Uterus (tissue), 2 donors: ENCODE results near the gene MAMLD1.

Experiments
- CTCF ChIP-seq, 4 experiments: fragments of 200-600 bp in 2 of 4; fragments of 450-650 bp in 2 of 4; sonication (generic) in 2 of 4; IDR thresholded peaks; one replicate each; pipeline ENCODE4 v1.5.1; 2016 to 2019; ENCODE audit warnings: antibody characterized with exemption in 4 of 4, mild to moderate bottlenecking in 2 of 4, moderate library complexity in 1 of 4
- POLR2A ChIP-seq, 2 donors: fragments of 450-650 bp; IDR thresholded peaks; one replicate each; pipeline ENCODE4 v1.6.1; 2016; ENCODE audit warnings: antibody characterized with exemption in 2 of 2, mild to moderate bottlenecking in 1 of 2, moderate library complexity in 1 of 2

- TF ChIP-seq CTCF (IDR thresholded peaks at IDR 0.05) (no peak), POLR2A (IDR thresholded peaks at IDR 0.05) (no peak)
These were observed 140.7 kb downstream of the MAMLD1 start for GRCh38 chrX:150503898-150504219.
